ENCODE data around the gene ZNF536. TPM values are rescaled to one million over a fixed set of nuclear protein-coding genes. Genes with fewer than 3 reads are reported as not detected.
"Not testable (repeated sequence)": the region's sequence is repeated elsewhere in the genome, so short reads cannot be mapped to it uniquely, and the experiment has no call there.

The ZNF536 gene
- total and polyA plus RNA-seq, 2 donors (not counting 1 experiment from before 2014, with no cell fraction given): 0.50 TPM; not detected in 1

- no peak overlapping the region for H3K9ac ChIP-seq (ENCODE audit: insufficient read depth, low read length)
- no peaks in the 10 kb centered on the region for H3K79me2 ChIP-seq (ENCODE audit: control insufficient read depth, insufficient read depth, low read length)
- H3K4me2 ChIP-seq (ENCODE audit: extremely low read depth, insufficient read depth, low read length): no peak overlapping the region
- no peak overlapping the region for H3K4me3 ChIP-seq (replicated peaks in 1 of 4; ENCODE audit: control extremely low read depth in 1 of 4, insufficient read depth in 1 of 4, low read depth in 3 of 4, low read length in 4 of 4)
- no peaks in the 10 kb centered on the region for H3K9me3 ChIP-seq (ENCODE audit: control insufficient read depth, insufficient read depth, low read depth, low read length)
- no peaks in the 10 kb centered on the region for H3K36me3 ChIP-seq (ENCODE audit: control insufficient read depth, insufficient read depth, low read length)
- no peak overlapping the region for H2AFZ ChIP-seq (ENCODE audit: low read length)
- H3K27ac ChIP-seq (ENCODE audit: insufficient read depth, low read length): no peak overlapping the region
- no peak for DNase-seq (ENCODE audit: low read depth in 2 of 2)
- no peaks in the 10 kb centered on the region for H3K27me3 ChIP-seq (ENCODE audit: control insufficient read depth, insufficient read depth, low read length)
- H4K20me1 ChIP-seq (ENCODE audit: control insufficient read depth, extremely low read depth, insufficient read depth, low read length): no peaks in the 10 kb centered on the region
- TF ChIP-seq EZH2 (IDR thresholded peaks at IDR 0.05; ENCODE audit: low read length, missing control alignments): no peak
- TF ChIP-seq, protein P1, sequence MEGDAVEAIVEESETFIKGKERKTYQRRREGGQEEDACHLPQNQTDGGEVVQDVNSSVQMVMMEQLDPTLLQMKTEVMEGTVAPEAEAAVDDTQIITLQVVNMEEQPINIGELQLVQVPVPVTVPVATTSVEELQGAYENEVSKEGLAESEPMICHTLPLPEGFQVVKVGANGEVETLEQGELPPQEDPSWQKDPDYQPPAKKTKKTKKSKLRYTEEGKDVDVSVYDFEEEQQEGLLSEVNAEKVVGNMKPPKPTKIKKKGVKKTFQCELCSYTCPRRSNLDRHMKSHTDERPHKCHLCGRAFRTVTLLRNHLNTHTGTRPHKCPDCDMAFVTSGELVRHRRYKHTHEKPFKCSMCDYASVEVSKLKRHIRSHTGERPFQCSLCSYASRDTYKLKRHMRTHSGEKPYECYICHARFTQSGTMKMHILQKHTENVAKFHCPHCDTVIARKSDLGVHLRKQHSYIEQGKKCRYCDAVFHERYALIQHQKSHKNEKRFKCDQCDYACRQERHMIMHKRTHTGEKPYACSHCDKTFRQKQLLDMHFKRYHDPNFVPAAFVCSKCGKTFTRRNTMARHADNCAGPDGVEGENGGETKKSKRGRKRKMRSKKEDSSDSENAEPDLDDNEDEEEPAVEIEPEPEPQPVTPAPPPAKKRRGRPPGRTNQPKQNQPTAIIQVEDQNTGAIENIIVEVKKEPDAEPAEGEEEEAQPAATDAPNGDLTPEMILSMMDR (conservative IDR thresholded peaks at IDR 0.05 in 1 of 2, IDR thresholded peaks at IDR 0.05 in 1 of 2; ENCODE audit: low read depth in 1 of 2, low read length in 2 of 2): no peak
- H3K4me1 ChIP-seq (ENCODE audit: control insufficient read depth, extremely low read depth, insufficient read depth, low read length): no peaks in the 10 kb centered on the region
Observed at GRCh38 chr19:30411714-30412113, 39.5 kb downstream of the ZNF536 start.

DNA sequence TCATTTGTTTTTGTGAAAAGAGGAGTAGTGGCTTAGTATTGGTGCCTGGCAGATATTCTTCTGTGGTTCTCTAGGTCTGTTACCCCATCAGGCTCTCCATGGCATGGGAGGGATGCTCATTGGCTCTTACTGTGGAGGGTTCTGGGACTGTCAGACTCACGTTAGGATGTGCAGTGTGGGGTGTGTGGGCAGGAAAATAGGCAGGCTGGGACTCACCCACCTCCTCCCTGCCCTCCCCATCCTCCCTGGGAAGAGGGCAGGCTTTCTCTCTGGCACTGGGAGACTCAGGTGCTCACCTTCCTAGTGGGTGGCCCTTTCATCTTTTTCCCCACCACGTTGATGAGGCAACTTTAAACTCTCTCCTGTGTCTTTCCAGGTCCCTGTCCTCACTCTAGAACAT, 44.2 kb downstream of the ZNF536 start:
- no peak overlapping the region for H3K4me3 ChIP-seq (replicated peaks in 1 of 4; ENCODE audit: control extremely low read depth in 1 of 4, insufficient read depth in 1 of 4, low read depth in 3 of 4, low read length in 4 of 4)
- H3K27me3 ChIP-seq (ENCODE audit: control insufficient read depth, insufficient read depth, low read length): no peaks in the 10 kb centered on the region
- no peaks in the 10 kb centered on the region for H3K79me2 ChIP-seq (ENCODE audit: control insufficient read depth, insufficient read depth, low read length)
- no peaks in the 10 kb centered on the region for H3K36me3 ChIP-seq (ENCODE audit: control insufficient read depth, insufficient read depth, low read length)
- H3K4me1 ChIP-seq (ENCODE audit: control insufficient read depth, extremely low read depth, insufficient read depth, low read length): no peaks in the 10 kb centered on the region
- no peak overlapping the region for H3K4me2 ChIP-seq (ENCODE audit: extremely low read depth, insufficient read depth, low read length)
- no peak overlapping the region for H3K9ac ChIP-seq (ENCODE audit: insufficient read depth, low read length)
- no peak for TF ChIP-seq EZH2 (IDR thresholded peaks at IDR 0.05; ENCODE audit: low read length, missing control alignments)
- TF ChIP-seq, protein P1 (conservative IDR thresholded peaks at IDR 0.05 in 1 of 2, IDR thresholded peaks at IDR 0.05 in 1 of 2; ENCODE audit: low read depth in 1 of 2, low read length in 2 of 2): no peak
- H4K20me1 ChIP-seq (ENCODE audit: control insufficient read depth, extremely low read depth, insufficient read depth, low read length): no peaks in the 10 kb centered on the region
- H3K9me3 ChIP-seq (ENCODE audit: control insufficient read depth, insufficient read depth, low read depth, low read length): no peaks in the 10 kb centered on the region
- no peak overlapping the region for H2AFZ ChIP-seq (ENCODE audit: low read length)
- DNase-seq (ENCODE audit: low read depth in 2 of 2): no peak
- H3K27ac ChIP-seq (ENCODE audit: insufficient read depth, low read length): no peak overlapping the region

DNA sequence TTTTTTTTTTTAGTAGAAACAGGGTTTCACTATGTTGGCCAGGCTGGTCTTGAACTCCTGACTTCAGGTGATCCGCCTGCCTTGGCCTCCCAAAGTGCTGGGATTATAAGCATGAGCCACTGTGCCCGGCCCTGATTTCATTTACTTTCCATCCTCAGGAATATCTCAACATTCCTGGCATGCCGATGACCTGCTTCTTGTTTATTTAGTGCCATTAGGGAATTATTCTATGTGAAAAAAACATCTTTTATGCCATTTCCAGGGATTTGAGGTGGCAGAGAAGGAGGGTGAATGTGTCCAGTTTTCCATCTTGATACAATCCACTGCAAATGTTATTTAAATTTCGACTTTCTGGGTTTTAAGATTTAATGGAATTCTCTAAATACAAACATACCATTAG, 45.0 kb downstream of the ZNF536 start:
- H3K36me3 ChIP-seq (ENCODE audit: control insufficient read depth, insufficient read depth, low read length); DNase-seq (ENCODE audit: low read depth in 2 of 2); H3K4me2 ChIP-seq (ENCODE audit: extremely low read depth, insufficient read depth, low read length); H3K4me3 ChIP-seq (replicated peaks in 1 of 4; ENCODE audit: control extremely low read depth in 1 of 4, insufficient read depth in 1 of 4, low read depth in 3 of 4, low read length in 4 of 4); H3K9me3 ChIP-seq (ENCODE audit: control insufficient read depth, insufficient read depth, low read depth, low read length); H4K20me1 ChIP-seq (ENCODE audit: control insufficient read depth, extremely low read depth, insufficient read depth, low read length); H3K27ac ChIP-seq (ENCODE audit: insufficient read depth, low read length); H3K4me1 ChIP-seq (ENCODE audit: control insufficient read depth, extremely low read depth, insufficient read depth, low read length); H3K79me2 ChIP-seq (ENCODE audit: control insufficient read depth, insufficient read depth, low read length); H3K9ac ChIP-seq (ENCODE audit: insufficient read depth, low read length); H3K27me3 ChIP-seq (ENCODE audit: control insufficient read depth, insufficient read depth, low read length); H2AFZ ChIP-seq (ENCODE audit: low read length): not testable (repeated sequence)
